Endothelial cell of umbilical vein (primary cell): ENCODE measurements around the gene RNU2-63P. TPM values are rescaled to one million over a fixed set of nuclear protein-coding genes. Genes with fewer than 3 reads are reported as not detected.
"Not testable (repeated sequence)": the region's sequence is repeated elsewhere in the genome, so short reads cannot be mapped to it uniquely, and the experiment has no call there.

Experiments used
- BruUV-seq: library from RNA; stranded (reverse); fragments of 400-500 nt; replicated peaks from 2 replicates; lab custom pipeline; 2021; lab: Mats Ljungman, UMichigan
- CTCF ChIA-PET: fragments of 300-600, 350-600 bp; sonication (Branson Sonifier 250); formaldehyde crosslinking; loops from one replicate; lab custom pipeline; 2021; ENCODE audit warnings: antibody characterized with exemption, inconsistent platforms; lab: Charles Lee
- POLR2A ChIA-PET: fragments of 300-600, 350-600 bp; sonication (Branson Sonifier 250); formaldehyde crosslinking; loops from one replicate; lab custom pipeline; 2021; ENCODE audit warnings: antibody characterized with exemption, inconsistent platforms; lab: Charles Lee
- DNase-seq: peaks from one replicate; pipeline ENCODE4 v3.0.0-alpha.2; 2011; ENCODE audit warnings: low read depth, low spot score
- FAIRE-seq: peaks from 2 replicates; lab custom pipeline; 2011; peaks lifted over from hg19 to GRCh38; lab: Jason Lieb, UNC
- H2AFZ ChIP-seq: 2 replicates; pipeline ENCODE4 v1.6.0; 2012; ENCODE audit warnings: low read depth, low read length, control low read depth, inconsistent platforms
- H3K27ac ChIP-seq: 2 replicates; pipeline ENCODE4 v1.5.1; 2011; ENCODE audit warnings: low read depth, mild to moderate bottlenecking, control low read depth, low read length, moderate library complexity; ENCODE audit not compliant: insufficient read depth
- H3K27me3 ChIP-seq, 2 experiments: 2 replicates each; pipeline versions ENCODE4 v1.6.0 to v1.6.1; 2011; ENCODE audit warnings: low read length in 2 of 2, mixed read lengths in 1 of 2; ENCODE audit not compliant: control insufficient read depth in 2 of 2, insufficient read depth in 2 of 2
- H3K36me3 ChIP-seq, 2 experiments: 2 replicates in 1 of 2; 3 replicates in 1 of 2; pipeline ENCODE4 v1.5.1; 2011; ENCODE audit warnings: low read length in 2 of 2, mild to moderate bottlenecking in 1 of 2, moderate library complexity in 1 of 2; ENCODE audit not compliant: control insufficient read depth in 2 of 2, insufficient read depth in 2 of 2; ENCODE audit errors: extremely low read depth in 1 of 2
- H3K4me1 ChIP-seq: 3 replicates; pipeline ENCODE4 v1.5.1; 2011; ENCODE audit warnings: mild to moderate bottlenecking, low read length; ENCODE audit not compliant: control insufficient read depth, insufficient read depth; ENCODE audit errors: extremely low read depth
- H3K4me2 ChIP-seq: 2 replicates; pipeline ENCODE4 v1.6.1; 2011; ENCODE audit warnings: low read length, control low read depth, mixed read lengths; ENCODE audit not compliant: insufficient read depth
- H3K4me3 ChIP-seq, 3 experiments: fragments of 200-600 bp in 1 of 3; sonication (generic), shearing (Covaris generic) in 1 of 3; replicated peaks in 1 of 3; 2 replicates each; pipeline ENCODE4 v1.5.1; 2011 to 2016; ENCODE audit warnings: control low read depth in 3 of 3, low read length in 3 of 3, mild to moderate bottlenecking in 2 of 3, inconsistent platforms in 1 of 3, low read depth in 1 of 3, moderate library complexity in 1 of 3; ENCODE audit not compliant: insufficient read depth in 1 of 3
- H3K79me2 ChIP-seq: 2 replicates; pipeline ENCODE4 v1.6.0; 2012; ENCODE audit warnings: low read length, inconsistent platforms; ENCODE audit not compliant: control insufficient read depth, insufficient read depth
- H3K9ac ChIP-seq: replicated peaks from 2 replicates; pipeline ENCODE3; 2011; ENCODE audit warnings: low read length, control low read depth; ENCODE audit not compliant: insufficient read depth; ENCODE audit errors: extremely low read depth
- H3K9me1 ChIP-seq: replicated peaks from 3 replicates; pipeline ENCODE4 v1.6.0; 2011; ENCODE audit warnings: mild to moderate bottlenecking, low read length; ENCODE audit not compliant: control insufficient read depth, insufficient read depth; ENCODE audit errors: extremely low read depth
- H3K9me3 ChIP-seq: replicated peaks from 2 replicates; pipeline ENCODE4 v1.5.1; 2012; ENCODE audit warnings: low read length, inconsistent platforms; ENCODE audit not compliant: control insufficient read depth, insufficient read depth
- H4K20me1 ChIP-seq: replicated peaks from 2 replicates; pipeline ENCODE3; 2011; ENCODE audit warnings: mild to moderate bottlenecking, low read length; ENCODE audit not compliant: control insufficient read depth, insufficient read depth; ENCODE audit errors: extremely low read depth
- EZH2 ChIP-seq: IDR thresholded peaks from 2 replicates; pipeline ENCODE4 v1.6.1; 2012; ENCODE audit warnings: borderline replicate concordance, low read depth, mild to moderate bottlenecking, moderate library complexity, low read length, inconsistent platforms; ENCODE audit not compliant: severe bottlenecking
- FOS ChIP-seq: IDR thresholded peaks from 2 replicates; pipeline ENCODE4 v1.6.1; 2011; ENCODE audit warnings: mild to moderate bottlenecking, low read length, moderate library complexity, borderline replicate concordance; ENCODE audit not compliant: insufficient read depth
- GATA2 ChIP-seq: IDR thresholded peaks from 2 replicates; pipeline ENCODE4 v1.7.0; 2011; ENCODE audit warnings: low read depth, mild to moderate bottlenecking, moderate library complexity, mixed read lengths, low read length; ENCODE audit not compliant: insufficient read length, insufficient read depth
- JUN ChIP-seq: IDR thresholded peaks from 2 replicates; pipeline ENCODE4 v1.6.1; 2011; ENCODE audit warnings: borderline replicate concordance, low read depth; ENCODE audit not compliant: insufficient read length, insufficient read depth
- MYC ChIP-seq: IDR thresholded peaks from one replicate; pipeline ENCODE4 v1.6.1; 2011; ENCODE audit warnings: mild to moderate bottlenecking, low read depth, low read length
- POLR2A ChIP-seq: IDR thresholded peaks from 2 replicates; pipeline ENCODE4 v1.6.1; 2012; ENCODE audit warnings: low read depth, mild to moderate bottlenecking, control low read depth, low read length
- POLR2AphosphoS5 ChIP-seq: IDR thresholded peaks from 2 replicates; pipeline ENCODE4 v1.6.1; 2012; ENCODE audit warnings: low read depth, mild to moderate bottlenecking, control low read depth, low read length, moderate library complexity; ENCODE audit not compliant: insufficient read depth
- dilution Hi-C: fragments of 300-500 bp; cut with MboI; formaldehyde crosslinking; loops from one replicate; pipeline ENCODE4 v1.15.0; 2019; ENCODE audit warnings: low sequenced_read_pairs; ENCODE audit not compliant: extremely low pct_ligation_motif_present
- intact Hi-C: fragments of 100-400 bp; cut with micrococcal nuclease; formaldehyde crosslinking; loops from one replicate; pipeline ENCODE4 v1.10.0; 2022
- polyA plus RNA-seq, 4 experiments: library from polyadenylated mRNA; depleted of rRNA in 3 of 4; stranded (reverse) in 3 of 4; unstranded in 1 of 4; fragments of >200 nt; gene quantifications; 2 replicates each; pipeline versions ENCODE4 v1.2.1 to v1.2.3, GENCODE V29; 2011 to 2012; ENCODE audit warnings: missing spikeins in 1 of 4
- total RNA-seq: library from RNA; stranded (reverse); gene quantifications from 2 replicates; pipeline ENCODE4 v1.2.3, GENCODE V29; 2021
- TF ChIP-seq, protein P1 (sequence below): IDR thresholded peaks from 2 replicates; pipeline ENCODE4 v1.6.1; 2011; ENCODE audit not compliant: insufficient read depth, insufficient read length

Gene RNU2-63P
- total and polyA plus RNA-seq, 2 donors (not counting 3 experiments of a cell fraction or from before 2014, with no cell fraction given): not detected

DNA sequence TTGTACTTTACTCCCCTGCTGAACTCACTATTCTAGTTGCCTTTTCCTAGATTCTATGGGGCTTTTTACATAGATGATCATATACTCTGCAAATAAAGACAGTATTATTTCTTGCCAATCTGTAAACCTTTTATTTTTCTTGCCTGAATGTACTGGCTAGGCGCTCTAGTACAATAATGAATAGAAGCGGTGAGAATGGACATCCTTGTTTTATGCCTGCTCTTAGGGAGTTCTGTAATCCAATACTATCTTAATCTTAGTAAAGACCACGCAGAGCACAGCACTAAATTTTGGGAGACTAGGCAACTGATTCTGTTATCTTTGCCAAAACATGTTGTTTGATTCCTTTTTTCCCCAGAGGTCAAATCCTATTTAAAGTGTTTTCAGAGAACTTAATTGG lies 32.2 kb upstream of the RNU2-63P start:
- BruUV-seq: no TSS peak

DNA sequence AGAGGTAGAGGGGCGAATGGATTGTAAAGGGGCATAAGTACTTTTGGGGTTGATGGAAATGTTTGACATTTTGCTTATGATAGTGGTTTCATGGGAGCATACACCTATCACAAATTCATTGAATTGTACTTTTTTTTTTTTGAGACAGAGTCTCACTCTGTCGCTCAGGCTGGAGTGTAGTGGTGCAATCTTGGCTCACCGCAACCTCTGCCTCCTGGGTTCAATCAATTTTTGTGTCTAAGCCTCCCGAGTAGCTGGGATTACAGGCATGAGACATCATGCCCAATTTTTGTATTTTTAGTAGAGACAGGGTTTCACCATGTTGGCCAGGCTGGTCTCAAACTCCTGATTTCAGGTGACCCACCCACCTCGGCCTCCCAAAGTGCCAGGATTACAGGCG lies 29.2 kb upstream of the RNU2-63P start:
- dilution Hi-C loops, H2AFZ ChIP-seq, H3K36me3 ChIP-seq, H3K4me3 ChIP-seq, intact Hi-C loops, DNase-seq, H4K20me1 ChIP-seq, H3K9me1 ChIP-seq, H3K27ac ChIP-seq, H3K4me2 ChIP-seq, H3K4me1 ChIP-seq, FAIRE-seq, H3K79me2 ChIP-seq, POLR2A ChIA-PET, BruUV-seq, H3K27me3 ChIP-seq, H3K9ac ChIP-seq, H3K9me3 ChIP-seq: not testable (repeated sequence)
- CTCF ChIA-PET: interaction anchor here (2.8 kb wide), 1 partner anchor 15 kb away, joined by 13 read pairs; no protein-coding TSS in a partner anchor

More for the DNA sequence above, 32.2 kb upstream of the RNU2-63P start:
- H3K27ac ChIP-seq: no peak overlapping the region
- DNase-seq (no peak), FAIRE-seq (no peak)
- peaks cover 6% of the 10 kb centered on the region for H3K4me1 ChIP-seq
- no peaks in the 10 kb centered on the region for H3K9me3 ChIP-seq
- ChIA-PET POLR2A (no interaction called here), CTCF (interaction anchor here (2.3 to 4.1 kb wide), 2 partner anchors 9 to 11 kb away, joined by 4 to 20 read pairs; no protein-coding TSS in a partner anchor)
- dilution Hi-C loops (no loop called here), intact Hi-C loops (no loop called here)
- no peaks in the 10 kb centered on the region for H4K20me1 ChIP-seq
- H3K79me2 ChIP-seq: peaks cover 11% of the 10 kb centered on the region
- TF ChIP-seq FOS (no peak), POLR2AphosphoS5 (no peak), GATA2 (no peak), MYC (no peak), JUN (no peak), EZH2 (no peak), POLR2A (no peak)
- TF ChIP-seq, protein P1, sequence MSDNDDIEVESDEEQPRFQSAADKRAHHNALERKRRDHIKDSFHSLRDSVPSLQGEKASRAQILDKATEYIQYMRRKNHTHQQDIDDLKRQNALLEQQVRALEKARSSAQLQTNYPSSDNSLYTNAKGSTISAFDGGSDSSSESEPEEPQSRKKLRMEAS: no peak
- H3K4me2 ChIP-seq: no peak overlapping the region
- H3K9me1 ChIP-seq: no peaks in the 10 kb centered on the region
- no peak overlapping the region for H3K4me3 ChIP-seq
- no peak overlapping the region for H2AFZ ChIP-seq
- no peaks in the 10 kb centered on the region for H3K27me3 ChIP-seq
- no peak overlapping the region for H3K9ac ChIP-seq
- H3K36me3 ChIP-seq: no peaks in the 10 kb centered on the region
